Activated naive CD4-positive, alpha-beta T cell (primary cell): ENCODE data around the gene SLC4A1AP.
"Not testable (repeated sequence)": the region's sequence is repeated elsewhere in the genome, so short reads cannot be mapped to it uniquely, and the experiment has no call there.

Source experiments
- DNase-seq, 4 experiments: peaks; one replicate each; lab custom pipeline; 2025; lab: John Stamatoyannopoulos, UW

Gene SLC4A1AP, protein sequence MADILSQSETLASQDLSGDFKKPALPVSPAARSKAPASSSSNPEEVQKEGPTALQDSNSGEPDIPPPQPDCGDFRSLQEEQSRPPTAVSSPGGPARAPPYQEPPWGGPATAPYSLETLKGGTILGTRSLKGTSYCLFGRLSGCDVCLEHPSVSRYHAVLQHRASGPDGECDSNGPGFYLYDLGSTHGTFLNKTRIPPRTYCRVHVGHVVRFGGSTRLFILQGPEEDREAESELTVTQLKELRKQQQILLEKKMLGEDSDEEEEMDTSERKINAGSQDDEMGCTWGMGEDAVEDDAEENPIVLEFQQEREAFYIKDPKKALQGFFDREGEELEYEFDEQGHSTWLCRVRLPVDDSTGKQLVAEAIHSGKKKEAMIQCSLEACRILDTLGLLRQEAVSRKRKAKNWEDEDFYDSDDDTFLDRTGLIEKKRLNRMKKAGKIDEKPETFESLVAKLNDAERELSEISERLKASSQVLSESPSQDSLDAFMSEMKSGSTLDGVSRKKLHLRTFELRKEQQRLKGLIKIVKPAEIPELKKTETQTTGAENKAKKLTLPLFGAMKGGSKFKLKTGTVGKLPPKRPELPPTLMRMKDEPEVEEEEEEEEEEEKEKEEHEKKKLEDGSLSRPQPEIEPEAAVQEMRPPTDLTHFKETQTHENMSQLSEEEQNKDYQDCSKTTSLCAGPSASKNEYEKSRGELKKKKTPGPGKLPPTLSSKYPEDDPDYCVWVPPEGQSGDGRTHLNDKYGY

DNA sequence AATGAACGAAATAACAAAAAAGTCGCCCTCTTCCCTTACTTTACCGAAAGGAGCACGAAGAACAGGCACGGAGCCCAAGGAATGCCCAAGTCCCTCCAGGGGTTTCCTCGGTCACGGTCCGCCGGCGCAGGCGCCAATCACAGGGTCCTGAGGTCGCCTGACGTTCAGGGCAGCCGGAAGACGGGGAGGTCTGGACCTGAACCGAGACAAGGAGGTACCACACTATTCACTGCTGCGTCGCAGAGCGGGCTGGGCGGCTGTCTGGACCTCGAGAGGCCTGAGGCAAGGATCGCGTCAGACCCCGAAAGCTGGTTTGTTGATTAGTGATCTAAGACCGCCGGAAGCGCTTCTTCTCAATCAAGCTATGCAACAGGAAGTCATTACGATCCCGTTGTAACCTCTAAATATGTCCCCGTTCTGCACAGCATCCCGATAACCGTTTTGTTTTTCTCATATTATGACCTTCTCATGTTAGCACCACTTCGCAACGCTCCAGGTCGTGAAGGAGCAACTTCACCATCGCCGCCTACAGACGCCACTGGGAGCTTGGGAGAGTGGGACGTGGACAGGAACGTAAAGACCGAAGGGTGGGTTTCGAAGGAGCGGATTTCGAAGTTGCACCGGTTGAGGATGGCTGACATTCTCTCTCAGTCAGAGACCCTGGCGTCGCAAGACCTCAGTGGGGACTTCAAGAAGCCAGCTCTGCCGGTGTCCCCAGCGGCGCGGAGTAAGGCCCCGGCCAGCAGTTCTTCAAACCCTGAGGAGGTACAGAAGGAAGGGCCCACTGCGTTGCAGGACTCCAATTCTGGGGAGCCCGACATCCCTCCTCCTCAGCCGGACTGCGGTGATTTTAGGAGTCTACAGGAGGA, at the start of gene SLC4A1AP, which contains the start of gene SUPT7L:
SLC4A1AP (plus strand) TSS at position 605 of the 869 bp plus-strand sequence; CDS start at position 631, 26 bp downstream.
SUPT7L (minus strand) TSS at position 330 of the 869 bp plus-strand sequence. CDS start 1,422 bp downstream, outside the sequence.
- DNase-seq: peak; percentile 39 to 67 (median 57)

DNA sequence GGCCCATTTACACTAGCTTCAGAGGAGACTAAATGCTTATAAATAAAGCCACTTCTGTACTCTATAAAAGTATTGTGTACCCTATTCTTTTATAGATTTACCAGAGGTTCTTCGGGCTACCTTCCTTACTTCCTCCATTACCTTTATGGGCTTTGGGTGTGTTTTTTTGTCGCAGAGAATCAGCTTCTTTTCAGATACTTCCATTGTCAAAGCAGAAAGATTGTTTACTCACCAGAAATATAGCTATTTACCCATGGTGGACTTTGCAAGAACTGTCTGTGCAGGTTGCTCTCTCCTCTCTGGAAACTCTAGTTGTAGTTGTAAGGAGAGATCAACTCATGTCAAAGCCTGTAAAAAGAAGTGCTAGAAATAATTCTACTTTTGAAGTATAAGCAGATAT, 49.7 kb upstream of the SLC4A1AP start:
- no peak for DNase-seq

DNA sequence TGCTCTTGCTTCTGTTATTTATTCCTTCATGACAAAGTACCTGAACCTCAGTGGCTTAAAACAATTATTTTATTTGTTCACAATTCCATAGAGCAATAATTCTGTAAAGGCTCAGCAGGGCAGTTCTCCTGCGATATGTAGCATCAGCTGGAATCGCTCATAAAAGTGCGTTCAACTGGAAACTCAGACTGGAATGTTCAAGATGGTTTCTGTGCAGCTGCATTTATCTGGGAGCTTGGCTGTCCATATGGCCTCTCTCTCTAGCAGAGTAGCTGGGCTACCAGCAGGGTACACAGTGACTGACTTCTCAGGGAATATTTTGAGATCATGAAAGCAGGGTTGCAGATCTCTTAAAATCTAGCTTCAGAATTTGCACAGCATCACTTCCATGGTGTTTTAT, 48.4 kb upstream of the SLC4A1AP start:
- DNase-seq: no peak

DNA sequence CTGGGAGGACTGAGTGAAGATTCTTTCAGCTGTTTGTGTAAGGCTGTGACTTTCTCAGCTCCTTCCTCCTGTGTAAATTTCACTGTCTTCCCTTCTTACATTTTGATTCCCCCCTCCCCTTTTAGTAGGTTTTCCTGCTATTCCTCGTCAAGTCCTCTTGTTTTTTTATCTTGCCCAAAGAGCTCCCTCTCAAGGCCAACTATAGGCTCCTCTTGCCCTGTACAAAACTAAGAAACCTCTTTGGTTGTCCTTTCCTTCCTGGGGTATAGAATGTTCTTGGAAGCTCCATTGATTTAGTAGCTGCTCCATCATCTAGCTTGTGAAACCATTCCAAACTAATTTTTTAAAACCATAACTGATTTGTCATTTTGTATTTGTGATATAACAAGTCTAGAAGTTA, 42.2 kb upstream of the SLC4A1AP start:
- DNase-seq: no peak

DNA sequence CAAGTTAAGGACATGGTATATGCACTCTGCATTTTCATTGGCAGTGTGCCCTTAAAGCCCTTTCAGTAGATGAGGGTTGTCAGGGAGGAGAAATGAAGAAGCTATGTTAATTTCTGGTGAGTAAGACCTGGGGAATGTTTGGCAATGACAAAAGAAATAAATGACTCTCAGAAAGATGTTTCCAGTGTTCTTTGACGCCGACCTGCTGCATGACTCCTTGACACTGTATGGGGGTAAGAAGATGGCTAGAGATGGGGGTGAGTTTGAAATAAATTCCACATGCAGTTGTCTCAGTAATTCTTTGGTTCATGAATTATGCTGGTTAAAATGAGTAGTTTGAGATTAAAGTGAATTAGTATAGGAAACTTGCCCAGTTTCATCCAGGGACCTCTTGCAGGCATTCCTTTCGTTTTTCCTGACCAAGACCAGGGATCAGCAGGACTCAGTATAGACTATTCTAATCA, 40.7 kb upstream of the SLC4A1AP start:
- DNase-seq: no peak

DNA sequence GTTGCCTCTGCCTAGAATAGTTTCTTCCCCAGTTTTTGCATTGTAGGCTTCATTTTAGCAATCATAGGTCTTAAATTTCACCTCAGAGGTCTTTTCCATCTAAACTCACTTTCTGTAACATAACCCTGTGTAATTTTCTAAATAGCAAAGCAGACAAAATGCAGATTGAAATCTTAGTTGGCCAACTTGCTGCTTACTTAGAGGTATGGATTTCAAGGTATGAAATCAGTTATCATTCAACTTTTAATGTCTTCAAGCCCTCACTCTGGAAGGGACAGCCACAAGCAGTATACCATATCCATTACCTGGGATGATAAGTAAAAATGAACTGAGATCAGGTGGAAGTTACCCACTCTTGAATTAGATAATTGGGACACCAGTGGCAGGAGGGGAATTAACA, 38.7 kb upstream of the SLC4A1AP start:
- DNase-seq: no peak

DNA sequence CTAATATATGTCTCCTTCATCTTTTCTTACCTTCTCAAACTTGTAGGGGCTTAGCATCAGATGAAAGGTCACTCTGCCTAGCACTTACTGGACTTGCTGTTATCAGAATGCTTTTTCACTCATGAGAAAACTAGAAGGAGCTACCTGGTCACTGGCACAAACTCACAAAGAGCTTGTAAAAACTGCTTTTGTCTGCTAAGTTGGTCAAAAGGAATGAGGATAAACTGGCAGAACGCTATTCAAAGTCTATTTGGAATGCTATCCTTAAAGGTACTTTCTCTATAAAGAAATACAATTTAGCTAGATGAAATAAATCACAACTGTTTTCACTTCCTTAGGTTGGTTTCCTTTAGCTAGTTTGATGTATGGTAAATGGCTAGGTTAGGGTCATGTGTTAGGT, 37.4 kb upstream of the SLC4A1AP start:
- DNase-seq: not testable (repeated sequence)

DNA sequence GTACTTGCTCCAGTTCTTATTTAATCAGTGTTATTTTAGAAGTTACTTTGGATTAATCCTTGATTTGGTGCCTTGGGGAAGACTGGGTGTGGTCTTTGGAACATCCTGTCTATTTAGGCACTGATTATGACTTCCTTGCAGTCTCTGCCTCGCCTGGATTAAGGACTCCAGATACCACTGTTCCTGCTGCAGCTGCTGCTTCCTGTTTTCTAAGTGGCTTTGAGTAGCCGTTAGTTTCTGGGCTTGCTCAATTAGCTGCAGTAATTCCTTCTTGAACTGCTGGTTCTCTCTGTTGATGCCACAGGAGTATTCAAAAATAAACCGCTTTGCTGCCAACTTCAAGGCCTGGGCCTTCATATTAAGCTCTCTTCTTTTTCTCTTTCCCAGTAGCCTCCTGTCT, 36.8 kb upstream of the SLC4A1AP start:
- DNase-seq: not testable (repeated sequence)

DNA sequence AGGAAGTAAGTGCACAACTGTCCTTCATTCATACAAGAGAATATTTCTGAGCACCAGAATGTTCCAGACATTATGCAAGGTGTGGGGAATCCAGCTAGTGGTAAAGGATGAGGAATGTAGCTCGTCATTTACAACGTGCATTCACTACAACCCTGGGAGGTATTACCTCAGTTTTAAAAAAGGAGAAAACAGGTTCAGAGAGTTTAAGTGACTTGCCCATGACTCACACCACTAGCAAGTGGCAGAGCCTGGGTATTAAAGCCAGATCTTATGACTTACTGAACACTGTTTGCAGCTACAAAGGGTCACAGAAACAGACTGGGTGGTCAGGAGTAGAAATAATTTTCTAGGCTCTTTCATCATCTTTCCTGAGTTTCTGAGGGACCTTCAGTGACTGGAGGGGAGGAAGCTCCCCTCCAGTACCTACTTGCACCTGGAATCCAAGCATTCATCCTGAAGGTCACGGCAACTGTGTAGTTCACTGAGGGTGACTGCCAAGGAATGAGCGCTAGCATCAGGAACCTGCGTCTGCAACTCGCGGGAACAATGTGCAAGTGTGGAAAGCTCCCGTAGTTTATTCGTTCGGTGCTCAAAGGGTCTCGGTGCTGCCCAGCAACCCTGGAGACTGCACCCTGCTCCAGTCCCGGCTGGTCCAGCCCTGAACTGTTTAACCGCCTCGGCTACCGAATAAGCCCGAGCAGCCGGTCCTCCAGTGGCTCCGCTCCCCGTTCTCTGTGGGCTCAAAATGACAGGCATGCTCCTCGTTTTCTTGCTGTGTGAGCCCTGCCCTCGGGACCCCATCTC, 35.5 kb upstream of the SLC4A1AP start:
- DNase-seq: no peak

DNA sequence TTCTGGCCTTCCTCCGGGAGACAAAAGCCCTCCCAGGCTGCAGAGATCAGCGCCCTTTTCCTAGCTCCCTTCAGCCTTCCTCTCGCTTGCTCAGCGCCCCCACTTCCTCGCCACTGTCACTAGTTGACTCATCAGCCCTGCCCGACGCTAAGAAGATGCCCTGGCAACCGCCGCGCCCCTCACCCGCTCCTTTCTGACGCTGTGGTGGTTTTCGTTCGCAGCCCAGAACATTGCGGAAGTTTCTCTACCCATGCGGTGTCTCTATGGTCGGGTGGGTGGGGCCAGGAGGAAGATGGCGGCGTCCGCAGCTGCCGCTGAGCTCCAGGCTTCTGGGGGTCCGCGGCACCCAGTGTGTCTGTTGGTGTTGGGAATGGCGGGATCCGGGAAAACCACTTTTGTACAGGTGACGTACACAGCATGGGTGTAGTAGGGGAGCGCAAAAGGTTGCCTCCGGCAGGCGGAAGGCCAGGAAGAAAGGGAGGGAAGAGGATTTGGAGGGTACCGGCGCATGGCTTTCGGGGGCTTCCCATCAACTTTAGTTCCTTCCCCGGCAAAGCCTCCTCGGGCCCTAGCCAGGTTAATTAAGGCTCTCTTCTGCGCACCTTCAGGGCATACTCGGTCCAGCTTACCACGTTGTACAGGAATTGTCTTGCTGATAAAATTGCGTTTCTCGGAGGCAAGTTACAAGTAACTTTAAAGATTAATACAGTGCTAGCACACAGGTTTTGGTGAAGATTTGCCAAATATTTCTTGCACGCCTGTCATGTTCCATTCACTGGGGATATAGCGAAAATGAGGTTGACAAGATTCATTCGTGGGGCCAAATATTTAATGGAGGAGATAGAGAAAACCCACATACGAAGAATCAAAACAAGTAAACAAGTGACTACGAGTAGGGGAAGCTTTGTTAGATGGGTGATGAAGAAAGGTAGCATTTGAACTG, 34.7 kb upstream of the SLC4A1AP start, which contains the start of the genes CCDC121 and GPN1:
CCDC121 (minus strand) TSS at position 246 of the 943 bp plus-strand sequence. CDS start 1,213 bp downstream, outside the sequence.
GPN1 (plus strand) TSS at position 284 of the 943 bp plus-strand sequence; CDS start at position 293, 9 bp downstream.
- peak; percentile 75 to 92 (median 84) for DNase-seq

DNA sequence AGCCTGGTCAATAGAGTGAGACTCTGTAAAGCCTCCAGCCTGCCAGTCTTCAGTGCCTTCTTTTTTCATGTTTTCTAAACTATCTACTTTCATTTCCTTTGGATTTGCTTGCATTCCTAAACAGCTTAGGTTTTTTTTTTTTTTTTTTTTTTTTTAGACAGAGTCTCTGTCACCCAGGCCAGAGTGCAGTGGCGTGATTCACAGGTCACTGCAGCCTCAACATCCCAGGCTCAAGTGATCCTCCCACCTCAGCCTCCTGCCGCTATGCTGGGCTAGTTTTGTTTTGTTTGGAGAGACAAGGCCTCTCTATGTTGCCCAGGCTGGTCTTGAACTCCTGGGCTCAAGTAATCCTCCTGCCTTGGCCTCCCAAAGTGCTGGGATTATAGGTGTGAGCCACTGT, 33.4 kb upstream of the SLC4A1AP start:
- not testable (repeated sequence) for DNase-seq

DNA sequence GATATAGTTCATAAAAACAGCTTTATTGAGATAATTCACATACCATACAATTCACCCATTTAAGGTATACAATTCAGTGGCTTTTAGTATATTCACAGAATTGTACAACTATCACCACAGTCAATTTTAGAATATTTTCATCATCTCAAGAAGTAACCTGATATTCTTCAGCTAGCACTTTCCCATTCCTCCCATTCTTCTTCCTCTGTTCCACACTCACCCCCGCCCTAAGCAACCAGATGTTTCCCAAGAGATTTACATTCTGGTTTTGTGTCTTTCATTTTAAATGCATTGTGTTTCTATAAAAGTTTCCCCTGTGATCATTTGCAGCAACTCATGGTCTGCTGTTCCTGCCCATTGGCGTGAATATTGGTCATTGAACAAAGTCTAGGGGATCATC, 29.4 kb upstream of the SLC4A1AP start:
- DNase-seq: no peak

DNA sequence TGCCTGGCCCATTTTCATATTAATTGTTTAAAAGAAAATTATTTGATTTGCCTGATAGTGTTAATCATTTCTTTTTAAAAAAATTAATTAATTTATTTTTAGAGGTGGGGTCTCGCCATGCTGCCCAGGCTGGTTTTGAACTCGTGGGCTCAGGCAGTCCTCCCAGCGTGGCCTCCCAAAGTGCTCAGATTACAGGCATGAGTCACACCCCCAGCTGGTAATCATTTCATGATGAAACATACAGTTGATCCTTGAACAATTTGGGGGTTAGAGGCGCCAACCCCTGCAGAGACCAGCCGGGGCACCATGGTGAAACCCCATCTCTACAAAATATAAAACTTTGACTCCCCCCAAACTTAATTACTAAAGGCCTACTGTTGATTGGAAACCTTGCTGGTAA, 26.9 kb upstream of the SLC4A1AP start:
- DNase-seq: no peak

DNA sequence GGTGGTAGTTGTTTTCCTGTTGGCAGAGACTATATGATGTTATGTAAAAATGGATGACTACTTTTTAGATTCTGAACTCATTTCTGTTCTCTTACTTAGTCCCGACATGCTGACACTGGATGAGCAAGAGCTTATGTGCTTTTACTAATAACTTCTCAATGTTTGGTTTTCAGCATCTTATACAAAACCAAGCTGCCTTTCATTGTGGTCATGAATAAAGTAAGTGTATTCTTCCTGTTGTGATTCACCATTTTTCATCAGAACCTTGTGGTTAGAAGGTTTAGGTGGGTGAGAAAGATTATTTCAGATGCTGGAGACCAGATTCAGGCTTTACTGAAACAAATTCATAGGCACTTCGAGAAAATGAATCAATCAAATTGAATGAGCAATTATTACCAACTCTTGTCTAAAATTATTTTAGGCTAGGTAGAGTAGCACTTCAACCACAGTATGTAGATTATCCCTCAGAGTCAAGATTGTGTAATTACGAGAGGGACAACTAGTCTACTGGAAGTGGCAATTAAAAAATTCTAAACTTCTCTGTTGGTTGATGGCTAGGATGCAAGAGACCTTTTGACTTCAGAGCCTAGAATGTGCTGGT, 25.6 kb upstream of the SLC4A1AP start:
- DNase-seq: no peak

DNA sequence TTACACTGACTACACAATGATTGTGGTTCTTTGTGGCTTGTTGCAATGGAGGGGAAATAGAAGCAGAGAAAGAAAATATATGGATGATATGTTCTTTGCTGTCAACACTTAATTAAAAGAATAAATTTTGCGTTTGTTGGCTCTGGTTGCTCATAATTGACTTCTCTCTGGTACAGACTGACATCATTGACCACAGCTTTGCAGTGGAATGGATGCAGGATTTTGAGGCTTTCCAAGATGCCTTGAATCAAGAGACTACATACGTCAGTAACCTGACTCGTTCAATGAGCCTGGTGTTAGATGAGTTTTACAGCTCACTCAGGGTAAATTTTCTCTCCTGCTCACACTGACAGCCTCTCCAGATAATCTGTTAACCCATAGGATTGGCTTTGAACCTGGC, 25.0 kb upstream of the SLC4A1AP start:
- DNase-seq: no peak

DNA sequence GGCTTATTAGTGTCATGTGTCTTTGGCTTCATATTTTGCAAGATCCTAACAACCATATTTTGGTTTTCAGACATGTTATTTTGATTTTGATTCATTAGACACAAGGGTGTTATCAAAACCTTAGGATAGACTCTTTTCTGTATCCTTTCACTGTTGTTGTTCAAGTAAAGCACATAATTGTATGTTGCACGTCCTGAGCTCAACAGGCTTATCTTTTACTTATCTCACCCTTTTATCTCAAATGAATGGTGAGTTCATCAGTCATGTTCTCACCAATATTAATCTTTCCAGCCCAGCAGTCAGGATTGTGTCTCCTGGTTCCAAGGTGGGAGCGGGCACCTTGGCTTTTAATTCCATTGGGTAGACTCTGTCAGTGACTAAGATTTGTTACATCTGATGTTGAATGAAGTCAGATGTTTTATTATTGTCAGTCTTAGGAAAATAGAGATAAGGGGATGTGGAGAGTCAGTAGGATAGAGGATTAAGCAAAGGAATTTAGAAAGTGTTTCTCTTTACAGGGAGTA, 22.9 kb upstream of the SLC4A1AP start:
- no peak for DNase-seq

DNA sequence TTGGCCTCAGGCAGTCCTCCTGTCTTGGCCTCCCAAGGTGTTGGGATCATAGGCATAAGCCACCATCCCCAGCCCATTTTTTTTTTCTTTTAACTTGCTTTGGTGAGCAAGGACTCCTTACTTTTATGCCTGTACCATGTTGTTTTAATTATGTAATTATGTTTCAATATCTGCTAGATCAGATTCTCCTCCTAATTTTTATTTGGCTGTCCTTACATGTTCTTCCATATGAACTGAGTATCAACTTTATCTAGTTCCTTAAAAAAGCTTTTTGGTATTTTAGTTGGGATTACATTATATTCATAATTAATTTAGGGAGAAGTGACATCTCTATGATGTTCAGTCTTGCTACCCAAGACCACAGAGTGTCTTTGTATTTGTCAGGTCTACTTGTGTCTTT, 18.5 kb upstream of the SLC4A1AP start:
- DNase-seq: no peak

DNA sequence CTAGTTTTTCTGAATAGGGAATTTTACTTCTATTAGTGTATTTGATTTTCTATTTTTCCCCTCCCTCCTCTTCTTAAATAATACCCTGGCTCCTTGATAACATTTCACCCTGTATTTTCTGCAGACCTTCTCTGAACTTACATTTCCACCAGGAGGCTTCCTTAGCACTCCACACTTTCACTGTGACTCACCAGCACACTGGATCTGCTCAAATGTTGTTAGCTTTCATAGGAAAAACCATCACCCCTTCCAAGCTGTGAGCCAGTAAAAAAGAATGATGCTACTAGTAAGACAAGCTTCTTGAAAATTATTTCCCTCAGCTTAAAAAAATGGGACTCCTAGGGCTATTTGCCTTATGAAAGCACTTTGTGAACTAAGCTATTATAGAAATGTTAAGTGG, 16.4 kb upstream of the SLC4A1AP start:
- no peak for DNase-seq

DNA sequence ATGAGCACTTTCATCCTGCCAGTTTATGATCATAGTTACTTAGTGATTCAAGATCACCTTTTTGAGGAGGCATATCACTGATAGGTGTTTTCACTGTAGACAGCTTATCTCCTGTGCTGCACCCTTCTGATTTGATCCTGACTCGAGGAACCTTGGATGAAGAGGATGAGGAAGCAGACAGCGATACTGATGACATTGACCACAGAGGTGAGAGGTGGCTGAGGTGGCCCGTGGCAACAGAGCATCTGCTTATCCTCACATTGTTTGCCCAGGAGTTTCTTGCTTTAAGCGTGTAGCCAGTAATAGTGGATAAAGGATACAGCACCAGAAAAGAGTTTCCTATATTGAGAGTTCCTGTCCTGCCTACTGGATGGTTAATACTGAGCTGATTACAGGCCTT, 16.0 kb upstream of the SLC4A1AP start:
- no peak for DNase-seq
